HAP-1 (cell line): ENCODE data around the gene CFAP97D2.
A peak's percentile ranks its signal among the peaks of the same experiment; 100 is the strongest.
"Not testable (repeated sequence)": the region's sequence is repeated elsewhere in the genome, so short reads cannot be mapped to it uniquely, and the experiment has no call there.

Source experiments
- DNase-seq, 2 experiments: peaks; one replicate each; pipeline ENCODE4 v3.0.0-alpha.2; 2016 to 2020; ENCODE audit warnings: low spot score in 2 of 2
- H3K27me3 ChIP-seq: fragments of 250-450 bp; sonication (Bioruptor Pico); 2 replicates; pipeline ENCODE4 v1.5.1; 2020; ENCODE audit warnings: low read depth, mild to moderate bottlenecking, moderate library complexity
- H3K36me3 ChIP-seq: fragments of 250-450 bp; sonication (Bioruptor Pico); replicated peaks from 2 replicates; pipeline ENCODE4 v1.5.1; 2020; ENCODE audit warnings: mild to moderate bottlenecking
- H3K4me1 ChIP-seq: fragments of 250-450 bp; sonication (Bioruptor Pico); 2 replicates; pipeline ENCODE4 v1.5.1; 2020; ENCODE audit warnings: mild to moderate bottlenecking
- H3K4me3 ChIP-seq: fragments of 250-450 bp; sonication (Bioruptor Pico); 2 replicates; pipeline ENCODE4 v1.5.1; 2020; ENCODE audit warnings: mild to moderate bottlenecking, moderate library complexity
- H3K9me3 ChIP-seq: fragments of 250-450 bp; sonication (Bioruptor Pico); 2 replicates; pipeline ENCODE4 v1.5.1; 2020; ENCODE audit warnings: mild to moderate bottlenecking, moderate library complexity
- in situ Hi-C: fragments of 300-500 bp; cut with MboI; formaldehyde crosslinking; loops from 3 replicates; pipeline ENCODE4 v1.14.3; 2020; ENCODE audit warnings: low sequenced_read_pairs, inconsistent platforms, mixed read lengths

CFAP97D2 gene

GRCh38 chr13:114231886-114232285 is 52.8 kb downstream of the CFAP97D2 start:
- peaks cover 4% of the 10 kb centered on the region for H3K36me3 ChIP-seq
- no peak overlapping the region for H3K4me3 ChIP-seq
- H3K4me1 ChIP-seq = peaks cover 5% of the 10 kb centered on the region; the same call in 1 of the 2 replicates
- no peak for DNase-seq
- H3K9me3 ChIP-seq = no peaks in the 10 kb centered on the region
- in situ Hi-C loops = no loop called here
- no peaks in the 10 kb centered on the region for H3K27me3 ChIP-seq

- DNase-seq = no peak
- H3K9me3 ChIP-seq = no peaks in the 10 kb centered on the region
- in situ Hi-C loops = no loop called here
- peak overlapping the region; percentile 87 for H3K4me3 ChIP-seq
- peaks cover 5% of the 10 kb centered on the region; the same call in 1 of the 2 replicates for H3K4me1 ChIP-seq
- H3K27me3 ChIP-seq = no peaks in the 10 kb centered on the region
- peaks cover 20% of the 10 kb centered on the region for H3K36me3 ChIP-seq
Observed at GRCh38 chr13:114234266-114234644, 55.2 kb downstream of the CFAP97D2 start.

DNA sequence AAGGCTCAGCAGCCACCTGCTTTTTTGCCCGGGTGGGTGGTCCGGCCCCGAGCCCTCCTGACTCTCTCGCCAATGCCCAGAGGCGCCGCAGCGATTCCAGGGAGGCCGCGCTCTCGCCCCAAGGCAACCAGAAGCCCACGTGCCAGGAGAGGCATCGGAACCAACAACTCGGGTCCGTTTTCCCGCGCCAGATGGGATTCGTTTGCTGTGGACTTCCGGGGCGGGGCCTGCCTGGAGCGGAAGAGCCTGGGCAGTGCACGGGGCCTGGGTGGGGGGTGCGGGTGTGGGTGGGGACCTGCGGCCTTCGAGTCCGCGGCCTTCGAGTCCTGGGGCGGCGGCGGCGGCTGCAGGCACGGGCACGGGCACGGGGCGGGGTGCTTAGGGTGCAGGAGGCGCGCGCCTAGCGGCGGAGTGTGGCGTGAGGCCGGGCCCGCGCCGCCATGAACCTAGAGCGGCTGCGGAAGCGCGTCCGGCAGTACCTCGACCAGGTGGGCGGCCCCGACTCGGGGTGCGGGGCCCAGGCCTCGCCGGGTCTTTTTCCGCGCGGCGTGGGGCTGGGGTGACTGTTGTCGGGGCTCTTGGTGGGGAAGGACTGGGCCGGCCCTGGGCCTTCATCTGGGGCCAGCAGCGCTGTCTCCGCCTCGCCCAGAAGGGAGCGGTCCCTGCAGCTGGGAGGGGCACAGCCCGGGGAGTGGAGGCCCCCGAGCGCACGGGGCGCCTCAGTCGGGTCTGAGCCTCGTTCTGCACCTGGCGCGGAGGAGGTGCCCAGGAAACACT is 55.8 kb downstream of the CFAP97D2 start, which contains the start of gene CDC16:
TSS of gene CDC16 (plus strand) at position 253 of the 777 bp plus-strand sequence. CDS start at position 441, 188 bp downstream.
- in situ Hi-C loops = no loop called here
- H3K9me3 ChIP-seq = no peaks in the 10 kb centered on the region
- H3K27me3 ChIP-seq = no peaks in the 10 kb centered on the region
- peak; percentile 86 to 97 for DNase-seq
- peak within 1 kb of the TSS; percentile 87 for H3K4me3 ChIP-seq
- H3K36me3 ChIP-seq = peaks cover 25% of the 10 kb centered on the region
- H3K4me1 ChIP-seq = peaks cover 5% of the 10 kb centered on the region; the same call in 1 of the 2 replicates

GRCh38 chr13:114235697-114236096 is 56.6 kb downstream of the CFAP97D2 start:
- H3K9me3 ChIP-seq = no peaks in the 10 kb centered on the region
- no peaks in the 10 kb centered on the region for H3K27me3 ChIP-seq
- in situ Hi-C loops = no loop called here

GRCh38 chr13:114236227-114236626 is 57.2 kb downstream of the CFAP97D2 start:
- no peaks in the 10 kb centered on the region for H3K9me3 ChIP-seq
- H3K27me3 ChIP-seq = no peaks in the 10 kb centered on the region
- peak overlapping the region; percentile 87 for H3K4me3 ChIP-seq
- peaks cover 5% of the 10 kb centered on the region; the same call in 1 of the 2 replicates for H3K4me1 ChIP-seq
- in situ Hi-C loops = no loop called here
- peaks cover 38% of the 10 kb centered on the region for H3K36me3 ChIP-seq
- DNase-seq = no peak

More at GRCh38 chr13:114235697-114236096, 56.6 kb downstream of the CFAP97D2 start:
- no peak for DNase-seq
- Histone ChIP-seq H3K4me3 (peak overlapping the region; percentile 87), H3K4me1 (peaks cover 5% of the 10 kb centered on the region; the same call in 1 of the 2 replicates), H3K36me3 (peaks cover 33% of the 10 kb centered on the region)

GRCh38 chr13:114237415-114238112 is 58.5 kb downstream of the CFAP97D2 start:
- Histone ChIP-seq H3K4me1 (peaks cover 5% of the 10 kb centered on the region; the same call in 1 of the 2 replicates), H3K9me3 (no peaks in the 10 kb centered on the region), H3K4me3 (no peak overlapping the region), H3K27me3 (no peaks in the 10 kb centered on the region), H3K36me3 (peaks cover 51% of the 10 kb centered on the region)
- in situ Hi-C loops = no loop called here
- no peak for DNase-seq

GRCh38 chr13:114241918-114242317 is 62.9 kb downstream of the CFAP97D2 start:
- Histone ChIP-seq H3K36me3 (peaks cover 90% of the 10 kb centered on the region), H3K9me3 (no peaks in the 10 kb centered on the region), H3K4me1 (no peaks in the 10 kb centered on the region), H3K4me3 (no peak overlapping the region), H3K27me3 (no peaks in the 10 kb centered on the region)
- in situ Hi-C loops = no loop called here
- no peak for DNase-seq

DNA sequence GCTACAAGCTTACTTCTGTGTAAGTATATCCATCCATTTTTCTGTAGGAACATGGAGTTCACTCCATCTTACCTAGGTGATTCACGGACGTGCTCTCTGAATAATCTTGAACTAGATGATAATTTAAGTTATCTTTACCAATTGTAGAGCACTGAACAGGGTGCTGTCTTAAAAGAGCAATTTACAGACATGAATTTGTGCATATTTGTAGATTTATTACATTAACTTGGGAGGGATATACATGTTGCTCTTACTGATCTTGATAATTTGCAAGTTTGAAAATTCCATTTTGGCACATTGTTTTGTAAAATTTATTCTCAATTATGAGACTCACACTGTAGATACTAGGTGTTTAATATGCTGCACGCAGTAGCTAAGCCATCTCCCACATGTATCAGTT is 64.9 kb downstream of the CFAP97D2 start:
- H3K4me1 ChIP-seq = no peaks in the 10 kb centered on the region
- no peak overlapping the region for H3K4me3 ChIP-seq
- DNase-seq = no peak
- peaks cover 96% of the 10 kb centered on the region for H3K36me3 ChIP-seq
- in situ Hi-C loops = no loop called here
- no peaks in the 10 kb centered on the region for H3K27me3 ChIP-seq
- H3K9me3 ChIP-seq = no peaks in the 10 kb centered on the region

DNA sequence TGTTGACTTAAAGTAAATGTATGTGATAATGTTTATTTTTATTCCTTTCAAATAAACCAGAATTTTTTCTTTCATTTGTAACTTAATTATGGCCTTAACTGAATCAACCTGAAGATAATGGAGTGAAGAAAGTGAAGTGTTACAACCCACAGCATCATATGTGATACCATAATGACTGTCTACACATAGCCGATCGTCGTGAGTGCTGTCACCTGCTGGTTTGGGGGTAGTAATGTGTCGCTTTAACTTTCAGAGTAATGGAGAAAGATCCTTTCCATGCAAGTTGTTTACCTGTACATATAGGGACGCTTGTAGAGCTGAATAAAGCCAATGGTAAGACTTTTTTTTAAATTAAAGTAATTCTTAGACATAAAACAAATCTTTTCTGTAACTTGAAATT is 65.6 kb downstream of the CFAP97D2 start:
- Histone ChIP-seq H3K27me3 (no peaks in the 10 kb centered on the region), H3K9me3 (no peaks in the 10 kb centered on the region), H3K4me3 (no peak overlapping the region), H3K36me3 (peaks cover 93% of the 10 kb centered on the region), H3K4me1 (no peaks in the 10 kb centered on the region)
- DNase-seq = no peak
- in situ Hi-C loops = no loop called here

- peaks cover 79% of the 10 kb centered on the region for H3K36me3 ChIP-seq
- no peak for DNase-seq
- in situ Hi-C loops = no loop called here
Observed at GRCh38 chr13:114248011-114248410, 69.0 kb downstream of the CFAP97D2 start.

DNA sequence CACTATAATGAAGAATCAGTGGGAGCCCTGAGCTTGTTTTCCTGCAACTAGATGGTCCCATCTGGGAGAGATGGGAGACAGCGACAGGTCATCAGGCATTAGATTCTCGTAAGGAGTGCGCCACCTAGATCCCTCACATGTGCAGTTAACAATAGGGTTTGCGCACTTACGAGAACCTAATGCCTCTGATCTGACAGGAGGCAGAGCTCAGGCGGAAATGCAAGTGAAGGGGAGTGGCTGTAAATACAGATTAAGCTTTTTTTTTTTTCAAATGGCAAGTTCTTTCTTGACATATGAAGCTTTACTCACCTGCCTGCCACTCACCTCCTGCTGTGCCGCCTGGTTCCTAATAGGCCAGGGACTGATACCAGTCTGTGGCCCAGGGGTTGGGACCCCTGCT is 70.0 kb downstream of the CFAP97D2 start:
- H3K27me3 ChIP-seq = no peaks in the 10 kb centered on the region
- H3K9me3 ChIP-seq = no peaks in the 10 kb centered on the region
- H3K4me1 ChIP-seq = no peaks in the 10 kb centered on the region
- H3K36me3 ChIP-seq = peaks cover 69% of the 10 kb centered on the region
- in situ Hi-C loops = no loop called here
- DNase-seq = no peak
- no peak overlapping the region for H3K4me3 ChIP-seq

More at GRCh38 chr13:114248011-114248410, 69.0 kb downstream of the CFAP97D2 start:
- Histone ChIP-seq H3K27me3 (no peaks in the 10 kb centered on the region), H3K4me1 (no peaks in the 10 kb centered on the region), H3K4me3 (no peak overlapping the region), H3K9me3 (no peaks in the 10 kb centered on the region)

DNA sequence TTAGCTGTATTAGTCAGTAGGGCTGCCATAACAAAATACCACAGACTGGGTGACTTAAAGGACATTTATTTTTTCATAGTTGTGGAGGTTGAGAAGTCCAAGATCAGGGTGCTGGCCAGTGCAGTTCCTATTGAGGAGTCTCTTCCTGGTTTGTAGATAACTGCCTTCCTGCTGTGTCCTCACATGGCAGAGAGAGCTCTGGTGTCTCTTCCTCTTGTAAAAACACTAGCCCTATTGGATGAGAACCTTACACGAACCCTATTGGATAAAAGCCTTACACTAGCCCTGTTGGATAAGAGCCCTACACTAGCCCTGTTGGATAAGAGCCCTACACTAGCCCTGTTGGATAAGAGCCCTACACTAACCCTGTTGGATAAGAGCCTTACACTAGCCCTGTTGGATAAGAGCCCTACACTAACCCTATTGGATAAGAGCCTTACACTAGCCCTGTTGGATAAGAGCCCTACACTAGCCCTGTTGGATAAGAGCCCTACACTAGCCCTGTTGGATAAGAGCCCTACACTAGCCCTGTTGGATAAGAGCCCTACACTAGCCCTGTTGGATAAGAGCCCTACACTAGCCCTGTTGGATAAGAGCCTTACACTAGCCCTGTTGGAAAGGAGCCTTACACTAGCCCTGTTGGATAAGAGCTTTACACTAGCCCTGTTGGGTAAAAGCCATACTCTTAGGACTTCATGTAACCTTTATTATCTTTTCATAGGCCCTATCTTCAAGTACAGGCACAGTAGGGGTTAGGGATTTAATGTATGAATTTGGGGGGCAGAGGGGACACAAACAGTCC is 72.8 kb downstream of the CFAP97D2 start:
- in situ Hi-C loops, H3K4me1 ChIP-seq, DNase-seq, H3K9me3 ChIP-seq, H3K4me3 ChIP-seq, H3K27me3 ChIP-seq: not testable (repeated sequence)
- peaks cover 60% of the 10 kb centered on the region for H3K36me3 ChIP-seq

- no peaks in the 10 kb centered on the region for H3K27me3 ChIP-seq
- in situ Hi-C loops = no loop called here
- H3K4me3 ChIP-seq = no peak overlapping the region
- DNase-seq = no peak
- H3K4me1 ChIP-seq = peaks cover 7% of the 10 kb centered on the region
- H3K9me3 ChIP-seq = no peaks in the 10 kb centered on the region
- H3K36me3 ChIP-seq = peaks cover 61% of the 10 kb centered on the region
Observed at GRCh38 chr13:114256547-114256946, 77.5 kb downstream of the CFAP97D2 start.
